HEK293T (cell line): Measurements from ENCODE around the gene MYBBP1A.
"Not testable (repeated sequence)": the region's sequence is repeated elsewhere in the genome, so short reads cannot be mapped to it uniquely, and the experiment has no call there.

Experiments used
- CTCF ChIA-PET: fragments of 350-600 bp; formaldehyde crosslinking; extraction: SDS; loops from one replicate; lab custom pipeline; 2021; ENCODE audit warnings: antibody characterized with exemption, inconsistent platforms; lab: Yijun Ruan, JAX
- POLR2A ChIA-PET: fragments of 350-600 bp; formaldehyde crosslinking; extraction: SDS; loops from one replicate; lab custom pipeline; 2020; ENCODE audit warnings: antibody characterized with exemption, inconsistent platforms; lab: Yijun Ruan, JAX
- DNase-seq: peaks from one replicate; pipeline ENCODE4 v3.0.0; 2012; ENCODE audit warnings: mixed read lengths; ENCODE audit errors: extremely low spot score
- ARNT ChIP-seq: fragments of 450-650 bp; IDR thresholded peaks from 2 replicates; pipeline ENCODE4 v1.6.1; 2017; ENCODE audit warnings: mild to moderate bottlenecking
- BHLHE40 ChIP-seq: fragments of 450-650 bp; IDR thresholded peaks from 2 replicates; pipeline ENCODE4 v1.6.1; 2016; ENCODE audit warnings: mild to moderate bottlenecking, moderate library complexity, borderline replicate concordance
- CTBP1 ChIP-seq: fragments of 450-650 bp; IDR thresholded peaks from 2 replicates; pipeline ENCODE4 v1.6.1; 2016; ENCODE audit warnings: borderline replicate concordance
- ELF4 ChIP-seq: fragments of 450-650 bp; IDR thresholded peaks from 2 replicates; pipeline ENCODE4 v1.6.1; 2017; ENCODE audit warnings: antibody characterized with exemption
- FOXA1 ChIP-seq: fragments of 450-650 bp; IDR thresholded peaks from 2 replicates; pipeline ENCODE4 v1.6.1; 2016; ENCODE audit warnings: mild to moderate bottlenecking
- FOXK2 ChIP-seq: fragments of 450-650 bp; IDR thresholded peaks from 2 replicates; pipeline ENCODE4 v1.6.1; 2016; ENCODE audit warnings: mild to moderate bottlenecking
- FOXM1 ChIP-seq: fragments of 450-650 bp; IDR thresholded peaks from 2 replicates; pipeline ENCODE4 v1.6.1; 2017; ENCODE audit warnings: mild to moderate bottlenecking, borderline replicate concordance
- HDGF ChIP-seq: fragments of 450-650 bp; IDR thresholded peaks from 2 replicates; pipeline ENCODE4 v1.6.1; 2017; ENCODE audit warnings: antibody characterized with exemption, borderline replicate concordance
- L3MBTL2 ChIP-seq: fragments of 450-650 bp; conservative IDR thresholded peaks from 2 replicates; pipeline ENCODE4 v1.6.1; 2016; ENCODE audit warnings: mild to moderate bottlenecking
- LEF1 ChIP-seq: fragments of 450-650 bp; IDR thresholded peaks from 2 replicates; pipeline ENCODE4 v1.6.1; 2017; ENCODE audit warnings: mild to moderate bottlenecking, borderline replicate concordance
- NFRKB ChIP-seq: fragments of 450-650 bp; IDR thresholded peaks from 2 replicates; pipeline ENCODE4 v1.6.1; 2016; ENCODE audit warnings: mild to moderate bottlenecking, moderate library complexity
- SP1 ChIP-seq: fragments of 450-650 bp; IDR thresholded peaks from 2 replicates; pipeline ENCODE4 v1.6.1; 2017
- SUZ12 ChIP-seq: fragments of 450-650 bp; IDR thresholded peaks from 2 replicates; pipeline ENCODE4 v1.6.1; 2016; ENCODE audit warnings: mild to moderate bottlenecking
- TARDBP ChIP-seq: fragments of 450-650 bp; IDR thresholded peaks from 2 replicates; pipeline ENCODE4 v1.6.1; 2016
- ZNF384 ChIP-seq: fragments of 450-650 bp; IDR thresholded peaks from 2 replicates; pipeline ENCODE4 v1.6.1; 2016
- TF ChIP-seq, protein P1 (sequence below): fragments of 450-650 bp; IDR thresholded peaks from 2 replicates; pipeline ENCODE4 v1.6.1; 2016

The MYBBP1A gene, protein sequence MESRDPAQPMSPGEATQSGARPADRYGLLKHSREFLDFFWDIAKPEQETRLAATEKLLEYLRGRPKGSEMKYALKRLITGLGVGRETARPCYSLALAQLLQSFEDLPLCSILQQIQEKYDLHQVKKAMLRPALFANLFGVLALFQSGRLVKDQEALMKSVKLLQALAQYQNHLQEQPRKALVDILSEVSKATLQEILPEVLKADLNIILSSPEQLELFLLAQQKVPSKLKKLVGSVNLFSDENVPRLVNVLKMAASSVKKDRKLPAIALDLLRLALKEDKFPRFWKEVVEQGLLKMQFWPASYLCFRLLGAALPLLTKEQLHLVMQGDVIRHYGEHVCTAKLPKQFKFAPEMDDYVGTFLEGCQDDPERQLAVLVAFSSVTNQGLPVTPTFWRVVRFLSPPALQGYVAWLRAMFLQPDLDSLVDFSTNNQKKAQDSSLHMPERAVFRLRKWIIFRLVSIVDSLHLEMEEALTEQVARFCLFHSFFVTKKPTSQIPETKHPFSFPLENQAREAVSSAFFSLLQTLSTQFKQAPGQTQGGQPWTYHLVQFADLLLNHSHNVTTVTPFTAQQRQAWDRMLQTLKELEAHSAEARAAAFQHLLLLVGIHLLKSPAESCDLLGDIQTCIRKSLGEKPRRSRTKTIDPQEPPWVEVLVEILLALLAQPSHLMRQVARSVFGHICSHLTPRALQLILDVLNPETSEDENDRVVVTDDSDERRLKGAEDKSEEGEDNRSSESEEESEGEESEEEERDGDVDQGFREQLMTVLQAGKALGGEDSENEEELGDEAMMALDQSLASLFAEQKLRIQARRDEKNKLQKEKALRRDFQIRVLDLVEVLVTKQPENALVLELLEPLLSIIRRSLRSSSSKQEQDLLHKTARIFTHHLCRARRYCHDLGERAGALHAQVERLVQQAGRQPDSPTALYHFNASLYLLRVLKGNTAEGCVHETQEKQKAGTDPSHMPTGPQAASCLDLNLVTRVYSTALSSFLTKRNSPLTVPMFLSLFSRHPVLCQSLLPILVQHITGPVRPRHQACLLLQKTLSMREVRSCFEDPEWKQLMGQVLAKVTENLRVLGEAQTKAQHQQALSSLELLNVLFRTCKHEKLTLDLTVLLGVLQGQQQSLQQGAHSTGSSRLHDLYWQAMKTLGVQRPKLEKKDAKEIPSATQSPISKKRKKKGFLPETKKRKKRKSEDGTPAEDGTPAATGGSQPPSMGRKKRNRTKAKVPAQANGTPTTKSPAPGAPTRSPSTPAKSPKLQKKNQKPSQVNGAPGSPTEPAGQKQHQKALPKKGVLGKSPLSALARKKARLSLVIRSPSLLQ (N-terminal part only)

DNA sequence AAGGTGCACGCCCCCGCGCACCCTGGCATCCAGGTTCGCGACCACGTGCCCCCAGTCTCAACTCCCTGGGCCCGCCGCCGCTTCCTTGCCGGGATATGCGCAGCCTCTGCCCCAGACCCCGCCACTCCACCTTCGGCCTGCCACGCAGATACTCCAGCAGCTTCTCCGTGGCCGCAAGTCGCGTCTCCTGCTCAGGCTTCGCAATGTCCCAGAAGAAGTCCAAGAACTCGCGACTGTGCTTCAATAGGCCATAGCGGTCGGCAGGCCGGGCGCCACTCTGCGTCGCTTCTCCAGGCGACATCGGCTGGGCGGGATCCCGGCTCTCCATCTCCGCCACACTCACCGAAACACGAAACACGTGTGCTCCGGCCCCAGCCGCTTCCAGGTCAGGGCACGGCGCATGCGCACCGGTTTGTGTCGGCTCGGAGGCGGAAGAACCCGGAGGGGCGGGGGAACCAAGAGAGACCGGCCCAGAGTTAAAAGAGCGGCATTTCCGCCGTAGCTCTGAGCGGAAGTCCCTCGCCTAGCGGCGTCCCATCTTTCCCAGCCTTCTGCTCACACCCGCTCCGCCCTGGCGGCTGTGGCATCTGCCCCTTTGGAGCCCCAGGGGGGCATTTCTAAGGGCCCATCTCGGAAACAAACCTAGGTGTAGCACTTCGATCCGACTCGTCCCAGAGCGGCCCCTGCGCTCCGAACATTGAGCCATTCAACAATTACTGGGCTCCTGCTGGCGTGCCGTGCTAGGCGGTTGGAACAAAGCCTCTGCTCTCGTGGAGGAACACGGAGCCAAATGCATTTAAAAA is at the start of gene MYBBP1A:
Gene MYBBP1A (minus strand): TSS at position 388 of the 803 bp plus-strand sequence. CDS start 60 bp downstream, at position 328.
- ChIA-PET POLR2A (interaction anchor here (0.6 to 3.4 kb wide), 23 partner anchors 8 to 528 kb away, joined by 3 to 22 read pairs (median 4); partner anchors contain the start of genes PELP1, RNF167 and SLC25A11), CTCF (interaction anchor here (0.6 to 2.3 kb wide), 4 partner anchors 10 to 58 kb away, joined by 3 to 10 read pairs (median 4); no protein-coding TSS in a partner anchor)
- DNase-seq, result peak; percentile 99
- TF ChIP-seq ZNF384, result no peak
- TF ChIP-seq ELF4, result peak; percentile 78
- TF ChIP-seq, protein P1, sequence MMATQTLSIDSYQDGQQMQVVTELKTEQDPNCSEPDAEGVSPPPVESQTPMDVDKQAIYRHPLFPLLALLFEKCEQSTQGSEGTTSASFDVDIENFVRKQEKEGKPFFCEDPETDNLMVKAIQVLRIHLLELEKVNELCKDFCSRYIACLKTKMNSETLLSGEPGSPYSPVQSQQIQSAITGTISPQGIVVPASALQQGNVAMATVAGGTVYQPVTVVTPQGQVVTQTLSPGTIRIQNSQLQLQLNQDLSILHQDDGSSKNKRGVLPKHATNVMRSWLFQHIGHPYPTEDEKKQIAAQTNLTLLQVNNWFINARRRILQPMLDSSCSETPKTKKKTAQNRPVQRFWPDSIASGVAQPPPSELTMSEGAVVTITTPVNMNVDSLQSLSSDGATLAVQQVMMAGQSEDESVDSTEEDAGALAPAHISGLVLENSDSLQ, result no peak
- no peak for TF ChIP-seq HDGF
- TF ChIP-seq CTBP1, result no peak
- no peak for TF ChIP-seq ARNT
- TF ChIP-seq L3MBTL2, result peak; percentile 91
- TF ChIP-seq SUZ12, result no peak
- TF ChIP-seq FOXM1, result no peak
- no peak for TF ChIP-seq BHLHE40
- no peak for TF ChIP-seq TARDBP
- TF ChIP-seq LEF1, result no peak
- no peak for TF ChIP-seq FOXK2
- TF ChIP-seq NFRKB, result no peak

DNA sequence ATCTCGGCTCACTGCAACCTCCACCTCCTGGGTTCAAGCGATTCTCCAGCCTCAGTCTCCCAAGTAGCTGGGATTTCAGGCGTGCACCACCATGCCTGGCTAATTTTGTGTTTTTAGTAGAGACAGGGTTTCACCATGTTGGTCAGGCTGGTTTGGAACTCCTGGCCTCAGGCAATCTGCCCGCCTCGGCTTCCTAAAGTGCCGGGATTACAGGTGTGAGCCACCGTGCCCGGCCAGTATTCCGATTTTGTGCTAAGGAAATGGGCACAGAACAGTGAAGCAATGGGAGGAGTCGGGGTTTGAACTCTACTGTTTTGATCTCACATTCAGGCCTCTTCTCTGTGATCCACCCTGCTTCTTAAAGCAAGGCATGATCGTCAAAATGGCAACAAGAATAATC is 49.6 kb upstream of the MYBBP1A start:
- CTCF ChIA-PET, DNase-seq: not testable (repeated sequence)
- POLR2A ChIA-PET, result interaction anchor here (1.4 kb wide), 1 partner anchor 49 kb away, joined by 3 read pairs; the partner anchor contains the start of gene MYBBP1A

DNA sequence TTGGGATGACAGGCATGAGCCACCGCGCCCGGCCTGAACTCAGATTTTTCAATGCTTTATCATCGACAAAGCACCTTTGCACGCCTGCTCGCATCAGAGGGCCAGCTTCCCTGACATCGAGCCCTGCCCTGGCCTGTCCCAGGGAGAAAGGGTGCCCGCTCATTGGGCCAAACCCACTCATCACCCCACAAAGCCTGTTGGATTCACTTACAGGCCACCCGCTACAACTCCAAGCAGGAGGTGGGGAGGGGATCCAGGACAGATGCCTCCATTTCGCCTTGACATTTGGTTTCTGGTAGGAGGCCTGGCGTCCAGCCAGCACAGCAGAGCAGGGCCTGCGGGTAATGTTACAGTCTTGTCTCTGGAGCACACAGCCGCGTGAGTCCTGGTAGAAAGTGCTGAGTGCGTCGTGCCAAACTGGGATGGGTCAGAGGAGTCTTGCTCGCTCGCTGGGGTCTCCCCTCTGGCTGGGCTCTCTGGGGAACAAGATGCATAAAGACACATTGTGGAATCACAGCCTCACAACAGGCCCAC is 49.0 kb upstream of the MYBBP1A start:
- TF ChIP-seq CTBP1, result no peak
- TF ChIP-seq L3MBTL2, result peak; percentile 40; the same call in 1 of the 2 replicates
- TF ChIP-seq FOXK2, result no peak
- DNase-seq, result peak; percentile 73
- ChIA-PET POLR2A (interaction anchor here (1.4 kb wide), 1 partner anchor 49 kb away, joined by 3 read pairs; the partner anchor contains the start of gene MYBBP1A), CTCF (no interaction called here)

DNA sequence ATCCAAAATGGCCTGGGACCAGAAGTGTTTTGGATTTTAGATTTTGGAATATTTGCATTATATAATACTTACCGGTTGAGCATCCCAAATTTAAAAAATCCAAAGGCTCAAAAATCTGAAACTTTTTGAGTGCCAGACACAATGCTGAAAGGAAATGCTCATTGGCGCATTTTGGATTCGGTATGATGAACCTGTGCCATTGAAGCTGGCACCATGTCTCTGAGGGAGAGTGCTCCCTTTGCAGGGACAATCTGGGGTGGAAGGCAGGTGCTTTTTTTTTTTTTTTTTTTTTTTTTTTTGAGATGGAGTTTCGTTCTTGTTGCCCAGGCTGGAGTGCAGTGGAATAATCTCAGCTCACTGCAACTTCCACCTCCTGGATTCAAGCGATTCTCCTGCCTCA is 46.9 kb upstream of the MYBBP1A start:
- ChIA-PET POLR2A (no interaction called here), CTCF (interaction anchor here (0.6 kb wide), 2 partner anchors 181 to 231 kb away, joined by 3 to 4 read pairs; no protein-coding TSS in a partner anchor)
- TF ChIP-seq SP1, result no peak
- no peak for TF ChIP-seq HDGF
- TF ChIP-seq, protein P1, result no peak
- TF ChIP-seq TARDBP, result no peak
- no peak for TF ChIP-seq ZNF384
- TF ChIP-seq FOXM1, result no peak
- no peak for TF ChIP-seq NFRKB
- no peak for TF ChIP-seq ARNT
- TF ChIP-seq SUZ12, result no peak
- TF ChIP-seq CTBP1, result no peak
- no peak for TF ChIP-seq LEF1
- no peak for TF ChIP-seq L3MBTL2
- no peak for TF ChIP-seq BHLHE40
- no peak for TF ChIP-seq ELF4
- no peak for TF ChIP-seq FOXK2
- TF ChIP-seq FOXA1, result no peak
- DNase-seq, result no peak

DNA sequence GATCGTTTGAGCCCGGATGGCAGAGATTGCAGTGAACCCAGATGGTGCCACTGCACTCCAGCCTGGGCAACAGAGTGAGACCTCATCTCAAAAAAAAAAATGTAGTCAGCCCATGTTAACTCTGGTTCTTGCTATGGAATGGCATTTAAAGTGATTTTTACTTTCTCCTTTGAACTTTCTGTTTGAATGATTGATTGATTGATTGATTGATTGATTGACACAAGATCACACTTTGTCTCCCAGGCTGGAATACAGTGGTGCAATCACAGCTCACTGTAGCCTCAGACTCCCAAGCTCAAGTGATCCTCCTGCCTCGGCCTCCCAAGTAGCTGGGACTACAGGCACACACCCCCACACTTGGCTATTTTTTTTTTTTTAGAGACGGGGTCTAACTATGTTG is 46.1 kb upstream of the MYBBP1A start:
- DNase-seq, result no peak
- ChIA-PET CTCF (no interaction called here), POLR2A (interaction anchor here (1.2 kb wide), 1 partner anchor 21 kb away, joined by 4 read pairs; no protein-coding TSS in a partner anchor)
- TF ChIP-seq ARNT (no peak), HDGF (no peak)
- TF ChIP-seq, protein P1, result peak; percentile 92
